GM12878 (cell line): ENCODE data around the gene MCM3. TPM values are rescaled to one million over a fixed set of nuclear protein-coding genes. Genes with fewer than 3 reads are reported as not detected.

Experiments used
- ATAC-seq: fragments of 200-7000 bp; cut with Tn5 transposase; 3 replicates; pipeline ENCODE4 v1.9.1; 2020; ENCODE audit warnings: mild to moderate bottlenecking, moderate library complexity
- BruUV-seq: library from RNA; stranded (reverse); fragments of 400-500 nt; replicated peaks from 2 replicates; lab custom pipeline; 2021; lab: Mats Ljungman, UMichigan
- CTCF ChIA-PET: fragments of 300-600 bp; sonication (Branson Sonifier 250); formaldehyde crosslinking; extraction: SDS; loops from one replicate; lab custom pipeline; 2021; ENCODE audit warnings: inconsistent platforms; lab: Yijun Ruan, JAX
- POLR2A ChIA-PET: fragments of 350-600 bp; formaldehyde crosslinking; extraction: SDS; loops from one replicate; lab custom pipeline; 2021; ENCODE audit warnings: inconsistent platforms; lab: Charles Lee
- RAD21 ChIA-PET: fragments of 300-600 bp; sonication (Branson Sonifier 250); formaldehyde crosslinking; loops from one replicate; lab custom pipeline; 2023; ENCODE audit warnings: antibody characterized with exemption; ENCODE audit not compliant: unreplicated experiment; lab: Charles Lee
- SMC1A ChIA-PET: fragments of 300-600 bp; sonication (Branson Sonifier 250); formaldehyde crosslinking; loops from one replicate; lab custom pipeline; 2023; ENCODE audit not compliant: unreplicated experiment, uncharacterized antibody; lab: Charles Lee
- DNase-seq: peaks from one replicate; pipeline ENCODE4 v3.0.0-alpha.2; 2011; ENCODE audit warnings: low read depth, low spot score
- FAIRE-seq: peaks from 3 replicates; lab custom pipeline; 2011; peaks lifted over from hg19 to GRCh38; lab: Jason Lieb, UNC
- H2AFZ ChIP-seq: 2 replicates; pipeline ENCODE4 v1.6.0; 2011; ENCODE audit warnings: low read depth, low read length, control low read depth; ENCODE audit not compliant: control insufficient read depth
- H3K27ac ChIP-seq: 2 replicates; pipeline ENCODE4 v1.5.1; 2011; ENCODE audit warnings: control low read depth; ENCODE audit not compliant: control insufficient read depth, insufficient read depth
- H3K27me3 ChIP-seq, 2 experiments: replicated peaks in 1 of 2; 2 replicates each; pipeline versions ENCODE4 v1.6.0 to v1.6.1; 2011; ENCODE audit warnings: low read length in 1 of 2; ENCODE audit not compliant: control insufficient read depth in 2 of 2, insufficient read depth in 2 of 2
- H3K36me3 ChIP-seq, 2 experiments: 2 replicates each; pipeline ENCODE4 v1.5.1; 2011; ENCODE audit warnings: low read length in 1 of 2; ENCODE audit not compliant: control insufficient read depth in 2 of 2, insufficient read depth in 2 of 2
- H3K4me1 ChIP-seq: 2 replicates; pipeline ENCODE4 v1.6.1; 2011; ENCODE audit warnings: mild to moderate bottlenecking, low read length, moderate library complexity, mixed read lengths; ENCODE audit not compliant: control insufficient read depth, insufficient read depth
- H3K4me2 ChIP-seq: 2 replicates; pipeline ENCODE4 v1.6.0; 2011; ENCODE audit warnings: control low read depth; ENCODE audit not compliant: control insufficient read depth, insufficient read depth
- H3K4me3 ChIP-seq: fragments of 200-600 bp; sonication (generic); 2 replicates; pipeline ENCODE4 v1.5.1; 2016
- H3K79me2 ChIP-seq: 2 replicates; pipeline ENCODE4 v1.6.0; 2011; ENCODE audit warnings: low read length; ENCODE audit not compliant: control insufficient read depth, insufficient read depth
- H3K9ac ChIP-seq: 2 replicates; pipeline ENCODE4 v1.8.0; 2011; ENCODE audit warnings: low read length, control low read depth, mixed read lengths; ENCODE audit not compliant: control insufficient read depth, insufficient read depth
- H3K9me3 ChIP-seq: replicated peaks from 3 replicates; pipeline ENCODE4 v1.5.1; 2011; ENCODE audit warnings: mild to moderate bottlenecking, low read length; ENCODE audit not compliant: control insufficient read depth, insufficient read depth
- H4K20me1 ChIP-seq: 2 replicates; pipeline ENCODE4 v1.6.0; 2011; ENCODE audit not compliant: control insufficient read depth, insufficient read depth
- ATF7 ChIP-seq: fragments of 450-650 bp; IDR thresholded peaks from 2 replicates; pipeline ENCODE4 v1.6.1; 2016; ENCODE audit warnings: low read depth, mild to moderate bottlenecking
- PML ChIP-seq: IDR thresholded peaks from 2 replicates; pipeline ENCODE4 v1.6.1; 2012; ENCODE audit warnings: low read length, inconsistent platforms
- RAD21 ChIP-seq: IDR thresholded peaks from 2 replicates; pipeline ENCODE4 v1.6.1; 2011; ENCODE audit warnings: mild to moderate bottlenecking, low read depth, low read length, moderate library complexity; ENCODE audit not compliant: insufficient read depth
- SMAD5 ChIP-seq: IDR thresholded peaks from 2 replicates; pipeline ENCODE4 v1.6.1; 2016; ENCODE audit warnings: antibody characterized with exemption, low read depth
- STAT1 ChIP-seq: fragments of 450-650 bp; conservative IDR thresholded peaks from 2 replicates; pipeline ENCODE4 v1.6.1; 2014; ENCODE audit warnings: antibody characterized with exemption, mild to moderate bottlenecking
- ZNF207 ChIP-seq: fragments of 450-650 bp; IDR thresholded peaks from 2 replicates; pipeline ENCODE4 v1.6.1; 2014; ENCODE audit warnings: antibody characterized with exemption, mild to moderate bottlenecking, borderline replicate concordance
- WGBS: methylation state at CpG from one replicate; pipeline ENCODE4 v1.1.6; 2016; ENCODE audit warnings: low lambda C conversion rate; ENCODE audit not compliant: insufficient replicate concordance, insufficient coverage; ENCODE audit errors: missing lambda C conversion rate; 5-methylcytosine and 5-hydroxymethylcytosine counted together
- in situ Hi-C: fragments of 300-500 bp; cut with MboI; formaldehyde crosslinking; loops from 9 replicates; pipeline ENCODE4 v1.14.3; 2018; ENCODE audit warnings: mixed read lengths
- intact Hi-C: fragments of 100-400 bp; cut with micrococcal nuclease; formaldehyde crosslinking; loops from one replicate; pipeline ENCODE4 v1.14.2; 2022; ENCODE audit not compliant: unreplicated experiment
- polyA plus RNA-seq, 11 experiments: library from polyadenylated mRNA; depleted of rRNA in 4 of 11; unstranded in 6 of 11; stranded (reverse) in 5 of 11; fragments of >200 nt; fragmentation: Nextera tagmentation in 4 of 11; fragmentation: Illumina TruSeq in 1 of 11; extraction: Ambion mirVana in 4 of 11; extraction: Trizol in 1 of 11; gene quantifications; 1 replicate in 1 of 11; 2 replicates in 10 of 11; pipeline versions ENCODE4 v1.2.1 to v1.2.3, GENCODE V29; 2011 to 2016; ENCODE audit warnings: inconsistent platforms in 2 of 11, missing spikeins in 2 of 11, low read depth in 1 of 11
- total RNA-seq, 4 experiments: library from RNA; depleted of rRNA in 3 of 4; stranded (reverse); fragments of >200 nt in 3 of 4; fragmentation: Illumina TruSeq in 1 of 4; extraction: Trizol in 1 of 4; gene quantifications; 2 replicates each; pipeline versions ENCODE4 v1.2.1 to v1.2.3, GENCODE V29; 2013 to 2021

MCM3 gene
- total and polyA plus RNA-seq, 10 of the 15 experiments (the other 5 are each of a cell fraction or from before 2014, with no cell fraction given) = 74.1 to 265 (median 214) TPM

DNA sequence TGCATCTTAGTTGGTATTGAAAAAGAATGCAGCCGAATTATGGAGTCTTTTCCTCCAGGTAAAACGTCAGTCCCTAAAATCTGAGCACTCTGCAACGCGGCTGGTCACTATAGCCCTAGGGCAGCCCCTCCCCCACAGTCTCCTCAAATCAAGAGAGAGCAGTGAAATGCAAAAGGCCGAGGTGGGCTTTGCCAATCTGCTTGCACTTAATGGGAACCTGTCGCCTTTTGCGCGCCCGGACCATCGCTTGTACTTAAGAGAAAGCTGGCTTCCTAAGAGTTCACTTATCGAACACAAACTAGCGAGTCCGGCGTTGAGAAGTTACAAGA is 447 bp downstream of the MCM3 start:
- peaks cover 8% of the 10 kb centered on the region; the same call in 1 of the 2 replicates for H3K4me1 ChIP-seq
- in situ Hi-C loops (loop anchor here (10.0 kb wide), 1 partner anchor 291 kb away; the partner anchor contains the start of gene TRAM2), intact Hi-C loops (loop anchor here (1.0 to 10.0 kb wide), 7 partner anchors 23 to 711 kb away; partner anchors contain the start of genes GSTA4 and PAQR8)
- no peaks in the 10 kb centered on the region for H4K20me1 ChIP-seq
- no peak for TF ChIP-seq STAT1
- no peak for TF ChIP-seq PML
- TF ChIP-seq ATF7 = no peak
- no peak for TF ChIP-seq RAD21
- TF ChIP-seq ZNF207 = no peak
- 0 out of 2 replicates have a peak, but pooled peaks have one; percentile 1 for TF ChIP-seq SMAD5
- H3K36me3 ChIP-seq = peaks cover 12 to 23% of the 10 kb centered on the region in 2 experiments
- ChIA-PET SMC1A (interaction anchor here (0.6 to 12.1 kb wide), 22 partner anchors 9 to 711 kb away, joined by 3 to 358 read pairs (median 11); partner anchors contain the start of genes EFHC1, GSTA4 and PAQR8), POLR2A (interaction anchor here (1.3 to 5.5 kb wide), 8 partner anchors 20 to 136 kb away, joined by 3 to 79 read pairs (median 16); partner anchors contain the start of genes EFHC1 and PAQR8), CTCF (interaction anchor here (1.0 to 14.5 kb wide), 16 partner anchors 9 to 384 kb away, joined by 3 to 441 read pairs (median 18); partner anchors contain the start of gene PAQR8), RAD21 (interaction anchor here (1.0 to 9.0 kb wide), 11 partner anchors 16 to 379 kb away, joined by 3 to 224 read pairs (median 28); partner anchors contain the start of genes EFHC1 and PAQR8)
- H3K4me3 ChIP-seq = peak overlapping the region; percentile 79
- H3K9me3 ChIP-seq = no peaks in the 10 kb centered on the region
- WGBS = 1% methylated on average over 14 of the region's 14 CpGs
- H3K79me2 ChIP-seq = peaks cover 52% of the 10 kb centered on the region
- no peaks in the 10 kb centered on the region for H3K27me3 ChIP-seq
- peak overlapping the region; percentile 80 for H3K4me2 ChIP-seq
- peak overlapping the region; percentile 83 for H3K9ac ChIP-seq
- DNase-seq = no peak
- H2AFZ ChIP-seq = peak overlapping the region; percentile 74
- H3K27ac ChIP-seq = peak overlapping the region; percentile 81
- BruUV-seq = TSS peak; percentile 69
- no peak for FAIRE-seq
- peak; percentile 30 for ATAC-seq
